CD4-positive, alpha-beta T cell treated with Interleukin-15 for 1 hour (primary cell): ENCODE results near the gene KRTAP5-10.
"Not testable (repeated sequence)": the region's sequence is repeated elsewhere in the genome, so short reads cannot be mapped to it uniquely, and the experiment has no call there.

ENCODE experiments used
- DNase-seq: peaks from one replicate; pipeline ENCODE4 v3.0.0-alpha.2; 2020

The KRTAP5-10 gene

DNA sequence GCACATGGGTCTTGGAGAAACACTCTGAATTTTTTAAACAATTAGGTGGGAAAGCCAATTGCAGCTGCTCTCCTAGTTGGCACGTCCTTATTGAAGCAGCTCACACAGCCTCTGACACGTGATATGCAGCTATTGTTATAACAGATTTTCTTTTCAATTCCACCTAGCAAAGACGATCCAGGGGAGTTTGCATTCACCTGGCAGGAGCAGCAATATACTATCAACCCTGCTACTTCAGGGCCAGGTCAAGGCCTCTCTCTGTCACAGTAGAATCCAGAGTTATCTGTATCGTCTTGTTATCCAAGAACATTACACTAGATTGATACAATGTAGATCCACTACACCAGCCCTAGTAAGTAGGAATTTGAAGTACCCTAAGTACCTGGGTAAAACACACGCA, 9.1 kb downstream of the KRTAP5-10 start:
- DNase-seq, result no peak

- no peak for DNase-seq
Measured at GRCh38 chr11:71575723-71576424, 10.5 kb downstream of the KRTAP5-10 start.

- DNase-seq, result not testable (repeated sequence)
Measured at GRCh38 chr11:71576688-71577465, 11.5 kb downstream of the KRTAP5-10 start.

GRCh38 chr11:71577469-71578004, 12.2 kb downstream of the KRTAP5-10 start:
- no peak for DNase-seq

- not testable (repeated sequence) for DNase-seq
Measured at GRCh38 chr11:71579513-71579912, 14.2 kb downstream of the KRTAP5-10 start.

DNA sequence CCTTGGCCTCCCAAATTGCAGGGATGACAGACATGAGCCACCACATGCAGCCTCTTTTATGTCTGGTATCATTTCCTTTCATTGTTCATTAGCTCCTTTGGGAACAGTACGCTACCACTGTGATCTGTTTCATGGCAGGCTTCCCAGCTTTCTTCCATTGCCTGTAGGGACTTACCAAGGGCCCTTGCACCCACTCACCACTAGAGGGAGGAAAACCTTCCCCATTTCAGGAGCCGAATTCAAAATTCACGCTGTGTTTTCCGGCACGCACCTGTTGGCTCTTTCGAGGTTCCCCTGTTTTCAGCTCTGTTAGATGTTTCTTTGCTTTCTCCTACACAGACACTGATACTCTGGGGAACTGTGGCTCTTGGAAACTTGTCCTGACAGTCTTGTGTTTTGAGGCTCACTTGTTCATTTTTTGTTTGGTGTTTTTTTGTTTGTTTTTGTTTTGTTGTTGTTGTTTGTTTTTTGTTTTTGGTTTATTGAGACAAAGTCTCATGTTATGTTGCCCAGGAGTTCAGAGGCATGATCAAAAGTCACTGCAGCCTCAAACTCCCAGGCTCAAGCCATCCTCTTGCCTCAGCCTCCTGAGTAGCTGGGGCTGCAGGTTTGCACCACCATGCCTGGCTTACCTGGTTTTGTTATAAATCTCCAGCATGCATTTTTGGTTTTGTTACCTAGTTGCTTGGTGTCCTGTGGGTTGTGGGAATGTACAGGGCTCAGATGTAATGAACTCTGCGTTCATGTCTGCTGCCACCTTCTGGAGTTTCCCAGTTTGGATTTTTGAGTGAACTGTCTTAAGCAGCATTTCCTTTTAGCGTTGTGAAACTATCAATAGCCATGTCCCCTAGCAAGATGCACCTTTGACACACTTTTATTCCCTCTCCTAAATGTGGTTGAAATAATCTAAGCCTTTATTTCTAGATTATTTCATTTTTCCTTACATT, 15.0 kb downstream of the KRTAP5-10 start:
- no peak for DNase-seq

- DNase-seq, result no peak
Measured at GRCh38 chr11:71581826-71582225, 16.5 kb downstream of the KRTAP5-10 start.

- no peak for DNase-seq
Measured at GRCh38 chr11:71582309-71582895, 17.0 kb downstream of the KRTAP5-10 start, which contains the start of gene KRTAP5-11. Gene KRTAP5-11 (minus strand): TSS chr11:71582875. CDS start chr11:71582837, 38 bp downstream.

DNA sequence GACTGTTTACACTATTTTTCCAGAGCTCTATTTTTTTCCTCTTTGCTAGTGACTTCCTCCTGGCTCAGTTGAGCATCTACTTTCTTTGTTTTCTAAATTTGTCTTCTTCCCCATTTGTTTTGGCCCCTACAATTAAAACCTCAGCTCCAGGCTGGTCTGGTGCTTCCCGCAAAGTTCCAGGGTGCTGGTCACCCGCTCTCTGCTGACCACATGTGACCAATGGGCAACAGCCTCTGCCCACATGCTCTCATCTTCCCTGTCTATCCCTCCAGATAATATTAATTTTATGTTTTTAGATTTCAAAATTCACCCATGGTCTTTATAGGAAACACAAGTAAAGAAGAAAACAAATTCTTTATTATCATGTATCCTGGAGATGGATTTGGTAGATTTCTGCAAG, 17.6 kb downstream of the KRTAP5-10 start:
- not testable (repeated sequence) for DNase-seq

DNA sequence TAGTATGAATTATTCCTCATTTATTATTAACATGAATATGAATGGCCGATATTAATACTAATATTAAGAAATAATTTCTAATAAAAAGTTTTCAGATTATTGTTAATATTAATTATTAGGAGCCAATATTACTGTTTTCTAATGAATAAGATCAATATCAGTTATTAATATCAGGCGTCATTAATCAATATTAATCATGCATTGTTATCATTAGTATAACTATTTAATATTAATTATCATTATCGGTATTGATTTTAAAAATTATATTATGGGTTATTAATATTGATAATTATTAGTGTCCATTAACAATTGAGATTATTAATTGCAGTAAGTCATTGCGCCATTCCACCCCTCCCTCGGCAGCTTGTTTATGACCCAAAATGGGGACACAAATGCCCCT, 20.3 kb downstream of the KRTAP5-10 start:
- DNase-seq, result not testable (repeated sequence)

DNA sequence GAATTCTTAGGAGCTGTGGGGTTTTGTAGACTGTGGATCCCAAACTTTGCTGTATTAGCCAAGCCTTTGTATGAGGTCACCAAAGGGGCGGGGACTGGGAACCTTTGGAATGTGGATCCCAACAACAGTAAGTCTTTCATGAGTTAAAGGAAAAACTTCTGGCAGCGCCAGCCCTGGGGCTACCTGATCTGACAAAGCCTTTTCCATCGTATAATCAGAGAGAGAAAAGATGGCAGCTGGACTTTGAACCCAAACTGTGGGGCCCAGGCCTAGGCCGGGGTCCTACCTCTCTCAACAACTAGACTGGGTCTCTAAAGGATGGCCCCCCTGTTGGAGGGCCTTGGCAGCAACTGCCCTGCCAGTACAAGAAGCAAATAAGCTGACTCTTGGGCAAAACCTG, 23.0 kb downstream of the KRTAP5-10 start:
- DNase-seq, result not testable (repeated sequence)

DNA sequence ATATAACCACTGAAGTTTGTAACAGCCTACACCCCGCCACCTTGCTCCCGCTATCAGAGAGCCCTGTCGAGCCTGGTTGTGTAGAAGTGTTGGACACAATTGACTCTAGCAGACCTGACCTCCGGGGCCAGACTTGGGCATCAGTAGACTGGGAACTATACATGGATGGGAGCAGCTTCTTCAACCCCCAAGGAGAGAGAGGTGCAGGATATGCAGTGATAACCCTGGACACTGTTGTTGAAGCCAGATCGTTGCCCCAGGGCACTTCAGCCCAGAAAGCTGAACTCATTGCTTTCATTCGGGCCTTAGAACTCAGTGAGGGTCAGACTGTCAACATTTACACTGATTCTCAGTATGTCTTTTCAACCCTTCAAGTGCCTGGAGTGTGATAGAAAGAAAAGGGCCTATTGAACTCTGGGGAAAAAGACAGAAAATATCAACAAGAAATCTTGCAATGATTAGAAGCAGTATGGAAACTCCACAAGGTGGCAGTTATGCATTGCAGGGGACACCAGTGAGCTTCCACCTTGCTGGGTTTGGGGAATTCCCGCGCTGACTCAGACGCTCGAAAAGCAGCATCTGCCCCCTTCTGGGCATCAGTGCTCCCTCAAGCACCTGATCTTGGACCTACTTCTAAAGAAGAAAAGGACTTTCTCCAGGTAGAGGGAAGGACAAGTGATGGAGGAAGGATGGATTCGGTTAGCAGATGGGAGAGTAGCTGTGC, 23.6 kb downstream of the KRTAP5-10 start:
- not testable (repeated sequence) for DNase-seq

GRCh38 chr11:71589546-71589920, 24.2 kb downstream of the KRTAP5-10 start:
- DNase-seq, result not testable (repeated sequence)

DNA sequence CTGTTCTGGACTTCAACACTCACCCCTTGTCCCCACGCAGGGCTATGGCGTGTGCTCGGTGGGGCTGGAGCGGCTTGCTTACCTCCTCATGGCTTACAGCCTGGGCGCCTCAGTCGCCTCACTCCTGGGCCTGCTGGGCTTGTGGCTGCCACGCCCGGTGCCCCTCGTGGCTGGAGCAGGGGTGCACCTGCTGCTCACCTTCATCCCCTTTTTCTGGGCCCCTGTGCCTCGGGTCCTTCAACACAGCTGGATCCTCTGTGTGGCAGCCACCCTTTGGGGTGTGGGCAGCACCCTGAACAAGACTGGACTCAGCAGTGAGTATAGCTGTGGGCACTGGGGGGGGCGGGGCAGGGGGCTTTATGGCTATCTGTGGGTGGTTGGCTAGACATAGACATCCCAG, 37.9 kb downstream of the KRTAP5-10 start:
- DNase-seq, result not testable (repeated sequence)

DNA sequence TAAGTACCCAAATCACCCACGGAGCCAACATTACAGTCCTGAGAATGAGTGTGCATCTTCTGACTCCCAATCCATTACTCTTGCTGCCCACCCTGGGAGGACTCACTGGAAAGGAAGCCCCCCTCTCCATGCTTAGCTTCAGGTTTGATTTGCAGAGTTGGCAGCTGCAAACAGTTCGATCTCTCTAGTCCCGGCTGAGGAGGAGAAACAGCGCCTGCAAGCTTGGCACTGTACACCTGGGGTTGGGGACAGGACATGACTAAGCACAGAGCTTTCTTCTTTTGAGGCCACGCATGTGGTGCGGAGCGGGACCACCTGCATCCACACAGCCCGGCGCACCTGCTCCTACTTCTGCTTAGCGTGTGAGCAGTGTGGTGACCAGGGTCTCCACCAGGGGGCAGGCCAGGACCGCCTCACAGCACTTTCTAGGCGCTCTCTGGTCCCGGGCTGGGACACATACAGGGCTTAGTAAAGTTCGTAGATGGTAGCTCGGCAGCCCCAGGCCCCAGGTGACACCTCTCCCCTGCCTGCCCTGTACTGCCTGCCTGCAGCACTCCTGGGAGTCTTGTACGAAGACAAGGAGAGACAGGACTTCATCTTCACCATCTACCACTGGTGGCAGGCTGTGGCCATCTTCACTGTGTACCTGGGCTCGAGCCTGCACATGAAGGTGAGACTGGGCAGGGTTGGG, 39.6 kb downstream of the KRTAP5-10 start:
- DNase-seq, result not testable (repeated sequence)

DNA sequence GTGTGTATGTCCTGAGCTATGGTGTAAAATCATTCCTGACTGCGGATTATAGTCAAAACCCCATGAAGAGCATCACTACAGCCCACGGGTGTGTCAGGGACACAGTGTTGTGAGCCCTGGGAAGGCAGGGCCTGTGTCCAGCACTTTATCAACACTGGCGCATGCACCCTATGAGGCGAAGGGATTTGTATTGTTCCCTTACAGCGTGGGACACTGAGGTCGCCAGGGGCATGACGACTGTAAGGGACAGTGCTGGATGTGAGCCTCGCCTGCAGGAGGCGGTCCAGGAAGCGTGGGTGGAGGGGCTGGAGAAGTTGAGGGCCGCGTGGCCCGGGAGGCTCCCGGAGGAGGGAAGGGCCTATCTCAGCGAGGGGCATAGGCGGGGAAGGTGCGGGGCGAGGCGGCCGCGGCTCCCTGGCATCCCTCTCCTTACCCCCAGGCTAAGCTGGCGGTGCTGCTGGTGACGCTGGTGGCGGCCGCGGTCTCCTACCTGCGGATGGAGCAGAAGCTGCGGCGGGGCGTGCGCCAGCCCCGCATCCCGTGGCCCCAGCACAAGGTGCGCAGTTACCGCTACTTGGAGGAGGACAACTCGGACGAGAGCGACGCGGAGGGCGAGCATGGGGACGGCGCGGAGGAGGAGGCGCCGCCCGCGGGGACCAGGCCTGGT, 41.6 kb downstream of the KRTAP5-10 start:
- not testable (repeated sequence) for DNase-seq

- DNase-seq, result not testable (repeated sequence)
Measured at GRCh38 chr11:71607520-71608216, 42.3 kb downstream of the KRTAP5-10 start.

GRCh38 chr11:71608272-71608671, 42.9 kb downstream of the KRTAP5-10 start:
- not testable (repeated sequence) for DNase-seq

DNA sequence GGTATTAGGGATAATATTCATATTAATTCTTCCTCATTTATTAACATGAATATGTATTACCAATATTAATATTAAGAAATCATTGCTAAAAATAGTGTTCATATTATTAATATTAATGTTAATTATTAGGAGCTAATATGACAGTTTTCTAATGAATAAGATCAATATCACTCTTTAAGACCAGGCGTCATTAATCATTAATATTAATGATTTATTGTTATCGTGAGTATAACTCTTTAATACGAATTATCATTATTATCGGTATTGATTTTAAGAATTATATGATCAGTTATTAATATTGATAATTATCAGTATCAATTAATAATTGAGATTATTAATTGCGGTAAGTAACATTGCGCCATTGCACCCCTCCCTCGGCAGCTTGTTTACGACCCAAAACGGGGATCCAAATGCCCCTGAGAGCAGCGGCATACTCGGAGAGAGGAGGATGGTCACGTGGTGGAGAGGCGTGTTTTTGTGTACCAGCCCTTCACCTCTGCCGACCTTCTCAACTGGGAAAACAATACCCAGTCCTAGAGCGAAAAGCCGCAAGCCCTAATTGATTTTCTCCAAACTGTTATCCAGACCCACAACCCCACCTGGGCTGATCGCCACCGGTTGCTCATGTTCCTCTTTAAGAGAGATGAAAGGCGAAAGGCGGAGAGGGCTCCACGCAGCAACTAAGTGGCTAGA, 46.0 kb downstream of the KRTAP5-10 start:
- not testable (repeated sequence) for DNase-seq
